Cardiac fibroblast (primary cell): ENCODE results near the gene ZNF652.
A peak's percentile ranks its signal among the peaks of the same experiment; 100 is the strongest.
"Not testable (repeated sequence)": the region's sequence is repeated elsewhere in the genome, so short reads cannot be mapped to it uniquely, and the experiment has no call there.

Experiments
- DNase-seq, 2 donors: peaks; one replicate each; pipeline versions ENCODE4 v3.0.0 to v3.0.0-alpha.2; 2010; ENCODE audit warnings: low read depth in 2 of 2
- H3K4me3 ChIP-seq, 2 donors: replicated peaks in 1 of 2; 1 replicate in 1 of 2; 2 replicates in 1 of 2; pipeline ENCODE4 v1.5.1; 2011; ENCODE audit warnings: low read depth in 2 of 2, low read length in 2 of 2, mild to moderate bottlenecking in 2 of 2, moderate library complexity in 1 of 2
- CTCF ChIP-seq: IDR thresholded peaks from one replicate; pipeline ENCODE4 v1.5.1; 2011; ENCODE audit warnings: low read depth, mild to moderate bottlenecking, low read length, inconsistent platforms

Gene ZNF652

GRCh38 chr17:49277638-49278037 lies 84.4 kb downstream of the ZNF652 start:
- no peak for DNase-seq
- no peak overlapping the region for H3K4me3 ChIP-seq
- no peak for TF ChIP-seq CTCF

GRCh38 chr17:49275981-49276380 lies 86.1 kb downstream of the ZNF652 start:
- DNase-seq, H3K4me3 ChIP-seq: not testable (repeated sequence)

GRCh38 chr17:49269356-49269755 lies 92.7 kb downstream of the ZNF652 start:
- TF ChIP-seq CTCF, result no peak
- H3K4me3 ChIP-seq, result no peak overlapping the region
- no peak for DNase-seq

GRCh38 chr17:49267912-49268311 lies 94.1 kb downstream of the ZNF652 start:
- H3K4me3 ChIP-seq, result no peak overlapping the region
- DNase-seq, result no peak
- TF ChIP-seq CTCF, result no peak

GRCh38 chr17:49266233-49266632 lies 95.8 kb downstream of the ZNF652 start:
- H3K4me3 ChIP-seq, result no peak overlapping the region
- DNase-seq, result no peak
- no peak for TF ChIP-seq CTCF

- H3K4me3 ChIP-seq, DNase-seq: not testable (repeated sequence)
These were observed 100.5 kb downstream of the ZNF652 start for GRCh38 chr17:49261540-49261939.

GRCh38 chr17:49260817-49261291 lies 101.2 kb downstream of the ZNF652 start:
- no peak for DNase-seq
- no peak for TF ChIP-seq CTCF
- peak overlapping the region; percentile 45 to 48 for H3K4me3 ChIP-seq

GRCh38 chr17:49260011-49260816 lies 101.8 kb downstream of the ZNF652 start:
- no peak for TF ChIP-seq CTCF
- peak overlapping the region; percentile 45 to 48 for H3K4me3 ChIP-seq
- DNase-seq, result peak; percentile 81 to 92
